Measurements from ENCODE around the gene FTSJ3. TPM values are rescaled to one million over a fixed set of nuclear protein-coding genes. Genes with fewer than 3 reads are reported as not detected.

The FTSJ3 gene
- total and polyA plus RNA-seq, 2 of the 13 experiments (the other 11 are each of a cell fraction or from before 2014, with no cell fraction given): 26.0 to 64.2 TPM

DNA sequence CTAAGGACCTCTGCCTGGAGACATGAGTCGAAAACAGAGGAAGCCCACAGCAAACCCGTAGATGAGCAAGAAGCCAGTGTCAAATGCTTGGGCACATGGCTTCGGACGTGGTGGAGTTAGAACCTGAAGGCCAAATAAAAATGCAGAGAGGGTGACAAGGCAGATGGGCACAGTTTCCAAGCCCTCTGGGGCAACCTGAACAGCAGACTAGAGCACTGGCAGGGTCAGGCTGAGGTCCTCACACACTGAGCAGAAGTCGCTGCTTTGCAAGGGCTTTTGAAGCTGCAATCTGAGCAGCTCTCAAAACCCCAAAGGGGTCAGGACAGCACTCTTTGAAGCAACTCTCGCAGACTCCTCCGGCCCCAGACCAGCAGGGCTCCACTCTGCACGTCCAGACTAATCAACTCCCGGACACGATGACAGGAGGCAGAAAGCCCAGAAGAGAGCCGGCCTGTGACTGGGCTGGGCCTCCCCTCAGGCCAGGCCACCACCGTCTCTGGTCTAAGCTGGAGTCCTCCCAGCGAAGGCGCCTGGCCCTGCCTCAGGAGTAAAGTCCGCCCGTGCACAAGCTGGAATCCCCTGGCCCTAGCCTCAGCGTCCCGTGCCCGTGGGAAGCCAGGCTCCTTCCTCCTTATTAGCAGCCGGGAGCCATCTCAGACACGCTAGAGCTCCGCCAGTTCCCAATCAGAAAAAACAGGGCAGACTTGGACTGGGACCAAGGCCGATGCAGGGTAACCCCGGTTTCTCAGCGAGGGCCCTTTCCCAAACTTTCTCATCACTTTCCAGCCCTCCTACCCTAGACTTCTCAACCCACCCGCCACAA, 14.1 kb upstream of the FTSJ3 start (continued):
- TF ChIP-seq, protein P1, sequence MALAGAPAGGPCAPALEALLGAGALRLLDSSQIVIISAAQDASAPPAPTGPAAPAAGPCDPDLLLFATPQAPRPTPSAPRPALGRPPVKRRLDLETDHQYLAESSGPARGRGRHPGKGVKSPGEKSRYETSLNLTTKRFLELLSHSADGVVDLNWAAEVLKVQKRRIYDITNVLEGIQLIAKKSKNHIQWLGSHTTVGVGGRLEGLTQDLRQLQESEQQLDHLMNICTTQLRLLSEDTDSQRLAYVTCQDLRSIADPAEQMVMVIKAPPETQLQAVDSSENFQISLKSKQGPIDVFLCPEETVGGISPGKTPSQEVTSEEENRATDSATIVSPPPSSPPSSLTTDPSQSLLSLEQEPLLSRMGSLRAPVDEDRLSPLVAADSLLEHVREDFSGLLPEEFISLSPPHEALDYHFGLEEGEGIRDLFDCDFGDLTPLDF (CRISPR knock-in tag; IDR thresholded peaks at IDR 0.05): no peak
- TF ChIP-seq REXO4 (CRISPR knock-in tag; IDR thresholded peaks at IDR 0.05; ENCODE audit: borderline replicate concordance) (no peak), HOXA5 (CRISPR knock-in tag; IDR thresholded peaks at IDR 0.05) (no peak; the same call in 1 of the 2 replicates), ZSCAN25 (CRISPR knock-in tag; IDR thresholded peaks at IDR 0.05) (0 out of 2 replicates have a peak, but pooled peaks have one; percentile 48), ATRX (CRISPR knock-in tag; IDR thresholded peaks at IDR 0.05; ENCODE audit: borderline replicate concordance) (no peak), ZNF160 (CRISPR knock-in tag; IDR thresholded peaks at IDR 0.05) (0 out of 2 replicates have a peak, but pooled peaks have one; percentile 8), ZNF761 (CRISPR knock-in tag; conservative IDR thresholded peaks at IDR 0.05) (0 out of 2 replicates have a peak, but pooled peaks have one; percentile 1), MYC (CRISPR knock-in tag; IDR thresholded peaks at IDR 0.05; ENCODE audit: borderline replicate concordance) (peak; percentile 45), ZSCAN21 (CRISPR knock-in tag; IDR thresholded peaks at IDR 0.05; ENCODE audit: borderline replicate concordance) (0 out of 2 replicates have a peak, but pooled peaks have one; percentile 56), SNAI1 (CRISPR knock-in tag; IDR thresholded peaks at IDR 0.05; ENCODE audit: borderline replicate concordance) (no peak), RFX1 (IDR thresholded peaks at IDR 0.05) (no peak), ELF4 (CRISPR knock-in tag; IDR thresholded peaks at IDR 0.05; ENCODE audit: borderline replicate concordance) (no peak), ZNF550 (CRISPR knock-in tag; IDR thresholded peaks at IDR 0.05; ENCODE audit: borderline replicate concordance) (0 out of 2 replicates have a peak, but pooled peaks have one; percentile 45), NR2C2 (CRISPR knock-in tag; IDR thresholded peaks at IDR 0.05; ENCODE audit: borderline replicate concordance) (peak; percentile 21; the same call in 1 of the 2 replicates), MZF1 (CRISPR knock-in tag; IDR thresholded peaks at IDR 0.05; ENCODE audit: borderline replicate concordance) (0 out of 2 replicates have a peak, but pooled peaks have one; percentile 72), ZNF776 (CRISPR knock-in tag; IDR thresholded peaks at IDR 0.05) (peak; percentile 25; the same call in 1 of the 2 replicates), ZNF264 (CRISPR knock-in tag; IDR thresholded peaks at IDR 0.05) (no peak), HDAC2 (CRISPR knock-in tag; IDR thresholded peaks at IDR 0.05) (no peak), GFI1 (CRISPR knock-in tag; IDR thresholded peaks at IDR 0.05; ENCODE audit: borderline replicate concordance) (peak; percentile 68; the same call in 1 of the 2 replicates), ZNF354B (CRISPR knock-in tag; IDR thresholded peaks at IDR 0.05) (no peak), ZNF331 (CRISPR knock-in tag; IDR thresholded peaks at IDR 0.05) (no peak; the same call in 1 of the 2 replicates), KAT2B (IDR thresholded peaks at IDR 0.05; ENCODE audit: borderline replicate concordance, low read depth, low read length) (no peak), ZFP62 (CRISPR knock-in tag; IDR thresholded peaks at IDR 0.05) (peak; percentile 86; the same call in 1 of the 2 replicates), TBP (CRISPR knock-in tag; IDR thresholded peaks at IDR 0.05) (0 out of 2 replicates have a peak, but pooled peaks have one; percentile 34), ZNF501 (CRISPR knock-in tag; IDR thresholded peaks at IDR 0.05) (peak; percentile 54; the same call in 1 of the 2 replicates)
- TF ChIP-seq, protein P2, sequence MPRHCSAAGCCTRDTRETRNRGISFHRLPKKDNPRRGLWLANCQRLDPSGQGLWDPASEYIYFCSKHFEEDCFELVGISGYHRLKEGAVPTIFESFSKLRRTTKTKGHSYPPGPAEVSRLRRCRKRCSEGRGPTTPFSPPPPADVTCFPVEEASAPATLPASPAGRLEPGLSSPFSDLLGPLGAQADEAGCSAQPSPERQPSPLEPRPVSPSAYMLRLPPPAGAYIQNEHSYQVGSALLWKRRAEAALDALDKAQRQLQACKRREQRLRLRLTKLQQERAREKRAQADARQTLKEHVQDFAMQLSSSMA (CRISPR knock-in tag; IDR thresholded peaks at IDR 0.05): no peak
- TF ChIP-seq, protein P3, sequence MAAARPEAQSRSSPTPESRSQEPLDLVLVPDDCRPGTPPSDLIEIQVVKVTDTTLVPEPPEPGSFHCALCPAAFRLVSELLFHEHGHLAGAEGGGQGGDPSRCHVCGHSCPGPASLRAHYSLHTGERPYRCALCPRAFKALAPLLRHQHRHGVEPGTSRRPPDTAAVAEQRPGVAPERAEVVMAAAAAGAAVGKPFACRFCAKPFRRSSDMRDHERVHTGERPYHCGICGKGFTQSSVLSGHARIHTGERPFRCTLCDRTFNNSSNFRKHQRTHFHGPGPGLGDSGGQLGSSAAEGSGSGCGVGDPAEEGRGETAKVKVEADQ (CRISPR knock-in tag; IDR thresholded peaks at IDR 0.05; ENCODE audit: borderline replicate concordance): no peak
- TF ChIP-seq, protein P4, sequence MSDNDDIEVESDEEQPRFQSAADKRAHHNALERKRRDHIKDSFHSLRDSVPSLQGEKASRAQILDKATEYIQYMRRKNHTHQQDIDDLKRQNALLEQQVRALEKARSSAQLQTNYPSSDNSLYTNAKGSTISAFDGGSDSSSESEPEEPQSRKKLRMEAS (IDR thresholded peaks at IDR 0.05): peak; percentile 20; the same call in 1 of the 2 replicates

Data from HepG2 (cell line).